Activated CD4-positive, alpha-beta T cell treated with anti-CD3 and anti-CD28 coated beads for 36 hours (primary cell): ENCODE data around the gene PAF1. TPM values are rescaled to one million over a fixed set of nuclear protein-coding genes. Genes with fewer than 3 reads are reported as not detected.
A peak's percentile ranks its signal among the peaks of the same experiment; 100 is the strongest.

Experiments
- ATAC-seq: fragments of 200-7000 bp; cut with Tn5 transposase; one replicate; pipeline ENCODE4 v1.10.0; 2021; ENCODE audit warnings: mild to moderate bottlenecking, moderate library complexity
- CTCF ChIA-PET: fragments of 350-600 bp; sonication (Branson Sonifier 250); formaldehyde crosslinking; loops from one replicate; lab custom pipeline; 2021; ENCODE audit warnings: antibody characterized with exemption; lab: Charles Lee
- POLR2A ChIA-PET: fragments of 350-600 bp; sonication (Branson Sonifier 250); formaldehyde crosslinking; loops from one replicate; lab custom pipeline; 2021; ENCODE audit warnings: antibody characterized with exemption, inconsistent platforms; lab: Charles Lee
- DNase-seq: peaks from one replicate; pipeline ENCODE4 v3.0.0-alpha.2; 2020
- H3K27ac Mint-ChIP-seq: one replicate; pipeline ENCODE4 v1.8.0; 2021; ENCODE audit warnings: mixed read lengths
- H3K27me3 Mint-ChIP-seq: one replicate; pipeline ENCODE4 v1.8.0; 2021; ENCODE audit warnings: mixed read lengths
- H3K36me3 Mint-ChIP-seq: one replicate; pipeline ENCODE4 v1.8.0; 2021; ENCODE audit warnings: low read depth, mixed read lengths
- H3K4me1 Mint-ChIP-seq: one replicate; pipeline ENCODE4 v1.8.0; 2021; ENCODE audit warnings: mixed read lengths
- H3K4me3 Mint-ChIP-seq: one replicate; pipeline ENCODE4 v1.8.0; 2021; ENCODE audit warnings: mild to moderate bottlenecking, moderate library complexity, mixed read lengths
- H3K9me3 Mint-ChIP-seq: one replicate; pipeline ENCODE4 v1.8.0; 2021; ENCODE audit warnings: low read depth, mixed read lengths
- intact Hi-C, 2 experiments: fragments of 100-400 bp; cut with DNase I in 1 of 2; cut with micrococcal nuclease in 1 of 2; formaldehyde crosslinking; loops; one replicate each; pipeline versions ENCODE4 v1.14.2 to v1.15.1; 2022 to 2024; cut with DNase I, micrococcal nuclease
- total RNA-seq, 2 experiments: library from RNA; stranded (reverse); gene quantifications; one replicate each; pipeline ENCODE4 v1.2.3, GENCODE V29; 2021

The PAF1 gene
- total RNA-seq, 2 experiments from 2014 or later = 40.4 to 54.2 TPM

GRCh38 chr19:39411081-39411831, 20.4 kb upstream of the PAF1 start:
- ChIA-PET CTCF (interaction anchor here (0.8 to 2.3 kb wide), 14 partner anchors 9 to 123 kb away, joined by 3 to 79 read pairs (median 6); partner anchors contain the start of genes MED29, PAF1 and RPS16), POLR2A (interaction anchor here (0.7 to 2.3 kb wide), 7 partner anchors 9 to 25 kb away, joined by 3 to 22 read pairs (median 4); partner anchors contain the start of genes MED29, PAF1 and RPS16)
- H3K27me3 Mint-ChIP-seq = no peaks in the 10 kb centered on the region
- H3K4me1 Mint-ChIP-seq = peaks cover 32% of the 10 kb centered on the region
- intact Hi-C loops = loop anchor here in 1 of 2 experiments (1.0 kb wide), 1 partner anchor 380 kb away; no protein-coding TSS in a partner anchor
- ATAC-seq (no peak), DNase-seq (peak; percentile 41)
- H3K36me3 Mint-ChIP-seq = peaks cover 42% of the 10 kb centered on the region
- peak overlapping the region; percentile 73 for H3K4me3 Mint-ChIP-seq
- peak overlapping the region; percentile 92 for H3K27ac Mint-ChIP-seq
- no peaks in the 10 kb centered on the region for H3K9me3 Mint-ChIP-seq

GRCh38 chr19:39410831-39411080, 19.9 kb upstream of the PAF1 start:
- Mint-ChIP-seq H3K36me3 (peaks cover 42% of the 10 kb centered on the region), H3K4me3 (peak overlapping the region; percentile 73), H3K4me1 (peaks cover 34% of the 10 kb centered on the region), H3K9me3 (no peaks in the 10 kb centered on the region), H3K27ac (peak overlapping the region; percentile 92), H3K27me3 (no peaks in the 10 kb centered on the region)
- DNase-seq = no peak
- POLR2A ChIA-PET = interaction anchor here (0.9 to 2.3 kb wide), 5 partner anchors 9 to 25 kb away, joined by 4 to 22 read pairs (median 13); partner anchors contain the start of genes MED29, PAF1 and RPS16
- intact Hi-C loops = loop anchor here in 1 of 2 experiments (1.0 kb wide), 1 partner anchor 379 kb away; no protein-coding TSS in a partner anchor
- ATAC-seq = no peak
- CTCF ChIA-PET = interaction anchor here (1.0 to 2.3 kb wide), 5 partner anchors 9 to 22 kb away, joined by 4 to 79 read pairs (median 26); partner anchors contain the start of genes MED29 and PAF1

- POLR2A ChIA-PET = interaction anchor here (4.0 kb wide), 1 partner anchor 12 kb away, joined by 42 read pairs; no protein-coding TSS in a partner anchor
- intact Hi-C loops = no loop called here
- H3K9me3 Mint-ChIP-seq = no peaks in the 10 kb centered on the region
Measured at GRCh38 chr19:39410017-39410830, 19.3 kb upstream of the PAF1 start.

GRCh38 chr19:39409208-39410016, 18.5 kb upstream of the PAF1 start:
- CTCF ChIA-PET = interaction anchor here (0.6 to 5.9 kb wide), 3 partner anchors 12 to 63 kb away, joined by 3 to 34 read pairs (median 21); partner anchors contain the start of genes MED29 and PAF1
- DNase-seq = peak; percentile 93

More at GRCh38 chr19:39410017-39410830, 19.3 kb upstream of the PAF1 start:
- Mint-ChIP-seq H3K4me3 (peak overlapping the region; percentile 73), H3K27ac (peak overlapping the region; percentile 92), H3K36me3 (peaks cover 42% of the 10 kb centered on the region), H3K27me3 (no peaks in the 10 kb centered on the region), H3K4me1 (peaks cover 38% of the 10 kb centered on the region)
- CTCF ChIA-PET = no interaction called here
- DNase-seq (peak; percentile 83), ATAC-seq (peak; percentile 18)

GRCh38 chr19:39408392-39409207, 17.7 kb upstream of the PAF1 start:
- intact Hi-C loops = loop anchor here in 1 of 2 experiments (10.0 kb wide), 1 partner anchor 1206 kb away; no protein-coding TSS in a partner anchor
- H3K4me3 Mint-ChIP-seq = peak overlapping the region; percentile 73
- ChIA-PET CTCF (interaction anchor here (0.6 to 5.9 kb wide), 5 partner anchors 11 to 62 kb away, joined by 3 to 34 read pairs (median 4); partner anchors contain the start of genes MED29 and PAF1), POLR2A (interaction anchor here (1.2 to 4.0 kb wide), 4 partner anchors 11 to 27 kb away, joined by 4 to 42 read pairs (median 11); partner anchors contain the start of genes MED29, PAF1 and RPS16)
- H3K9me3 Mint-ChIP-seq = no peaks in the 10 kb centered on the region
- H3K36me3 Mint-ChIP-seq = peaks cover 35% of the 10 kb centered on the region
- ATAC-seq = no peak
- H3K27me3 Mint-ChIP-seq = no peaks in the 10 kb centered on the region
- peak overlapping the region; percentile 96 for H3K27ac Mint-ChIP-seq
- peaks cover 40% of the 10 kb centered on the region for H3K4me1 Mint-ChIP-seq
- DNase-seq = peak; percentile 47

More at GRCh38 chr19:39409208-39410016, 18.5 kb upstream of the PAF1 start:
- POLR2A ChIA-PET = interaction anchor here (1.2 to 4.0 kb wide), 2 partner anchors 12 to 18 kb away, joined by 4 to 42 read pairs; no protein-coding TSS in a partner anchor
- no peaks in the 10 kb centered on the region for H3K9me3 Mint-ChIP-seq
- intact Hi-C loops = loop anchor here in 1 of 2 experiments (10.0 kb wide), 1 partner anchor 1205 kb away; no protein-coding TSS in a partner anchor
- H3K27me3 Mint-ChIP-seq = no peaks in the 10 kb centered on the region
- peak overlapping the region; percentile 73 for H3K4me3 Mint-ChIP-seq
- peaks cover 39% of the 10 kb centered on the region for H3K36me3 Mint-ChIP-seq
- H3K27ac Mint-ChIP-seq = peak overlapping the region; percentile 92
- peak; percentile 3 for ATAC-seq
- peaks cover 40% of the 10 kb centered on the region for H3K4me1 Mint-ChIP-seq

GRCh38 chr19:39407660-39408391, 16.9 kb upstream of the PAF1 start:
- Mint-ChIP-seq H3K27ac (peak overlapping the region; percentile 96), H3K36me3 (peaks cover 34% of the 10 kb centered on the region), H3K4me3 (peak overlapping the region; percentile 73), H3K27me3 (no peaks in the 10 kb centered on the region), H3K9me3 (no peaks in the 10 kb centered on the region), H3K4me1 (peaks cover 40% of the 10 kb centered on the region)
- intact Hi-C loops = loop anchor here in 1 of 2 experiments (10.0 kb wide), 1 partner anchor 1207 kb away; no protein-coding TSS in a partner anchor
- ChIA-PET POLR2A (interaction anchor here (1.1 to 4.0 kb wide), 5 partner anchors 10 to 65 kb away, joined by 3 to 42 read pairs (median 11); partner anchors contain the start of genes MED29, PAF1, RPS16 and SAMD4B), CTCF (interaction anchor here (0.7 to 5.9 kb wide), 4 partner anchors 10 to 57 kb away, joined by 3 to 34 read pairs (median 12); partner anchors contain the start of genes MED29 and PAF1)
- ATAC-seq (no peak), DNase-seq (peak; percentile 78)

GRCh38 chr19:39407410-39407659, 16.4 kb upstream of the PAF1 start:
- CTCF ChIA-PET = interaction anchor here (4.6 to 5.9 kb wide), 2 partner anchors 10 to 16 kb away, joined by 21 to 34 read pairs; partner anchors contain the start of genes MED29 and PAF1
- Mint-ChIP-seq H3K4me3 (peak overlapping the region; percentile 73), H3K36me3 (peaks cover 34% of the 10 kb centered on the region), H3K27me3 (no peaks in the 10 kb centered on the region), H3K4me1 (peaks cover 45% of the 10 kb centered on the region), H3K9me3 (no peaks in the 10 kb centered on the region), H3K27ac (peak overlapping the region; percentile 96)
- ATAC-seq (no peak), DNase-seq (no peak)
- intact Hi-C loops = loop anchor here in 1 of 2 experiments (10.0 kb wide), 1 partner anchor 1207 kb away; no protein-coding TSS in a partner anchor
- POLR2A ChIA-PET = interaction anchor here (1.1 to 4.0 kb wide), 4 partner anchors 10 to 65 kb away, joined by 3 to 42 read pairs (median 11); partner anchors contain the start of genes MED29, PAF1, RPS16 and SAMD4B

GRCh38 chr19:39406656-39407409, 15.9 kb upstream of the PAF1 start, which contains the start of gene ZFP36:
ZFP36 (plus strand) TSS chr19:39406847; CDS start chr19:39406905, 58 bp downstream.
- POLR2A ChIA-PET = interaction anchor here (0.7 to 4.0 kb wide), 6 partner anchors 9 to 541 kb away, joined by 3 to 42 read pairs (median 6); partner anchors contain the start of genes MED29, PAF1, RPS16 and SAMD4B
- intact Hi-C loops = loop anchor here in 1 of 2 experiments (10.0 kb wide), 1 partner anchor 1208 kb away; no protein-coding TSS in a partner anchor
- ATAC-seq = peak; percentile 31

More at GRCh38 chr19:39406656-39407409, 15.9 kb upstream of the PAF1 start, which contains the start of gene ZFP36:
- CTCF ChIA-PET = interaction anchor here (4.6 to 5.9 kb wide), 2 partner anchors 9 to 16 kb away, joined by 21 to 34 read pairs; partner anchors contain the start of genes MED29 and PAF1
- H3K9me3 Mint-ChIP-seq = no peaks in the 10 kb centered on the region
- H3K27ac Mint-ChIP-seq = peak within 1 kb of the TSS; percentile 96
- H3K4me3 Mint-ChIP-seq = peak within 1 kb of the TSS; percentile 73
- H3K27me3 Mint-ChIP-seq = no peaks in the 10 kb centered on the region
- H3K4me1 Mint-ChIP-seq = peaks cover 50% of the 10 kb centered on the region
- peaks cover 31% of the 10 kb centered on the region for H3K36me3 Mint-ChIP-seq
- DNase-seq = peak; percentile 93
